HepG2 (cell line): ENCODE results near the gene FAM53C. TPM values are rescaled to one million over a fixed set of nuclear protein-coding genes. Genes with fewer than 3 reads are reported as not detected.

Experiments
- CREB1 ChIP-seq, 2 experiments: fragments of 450-650 bp in 1 of 2; IDR thresholded peaks; 2 replicates each; pipeline ENCODE4 v1.6.1; 2016 to 2017; ENCODE audit warnings: control low read depth in 1 of 2, mild to moderate bottlenecking in 1 of 2, missing compliant biosample characterization in 1 of 2, missing genetic modification characterization in 1 of 2
- FUBP1 ChIP-seq: sonication (generic); formaldehyde crosslinking; IDR thresholded peaks from 2 replicates; pipeline ENCODE4 v1.5.1; 2020; ENCODE audit warnings: missing genetic modification reagents, mild to moderate bottlenecking, borderline replicate concordance
- MYPOP ChIP-seq: sonication (generic); formaldehyde crosslinking; IDR thresholded peaks from 2 replicates; pipeline ENCODE4 v1.8.1; 2023; ENCODE audit warnings: mild to moderate bottlenecking, moderate library complexity, missing genetic modification reagents
- PHF20 ChIP-seq: sonication (generic); formaldehyde crosslinking; IDR thresholded peaks from 2 replicates; pipeline ENCODE4 v1.5.0; 2020; ENCODE audit warnings: mild to moderate bottlenecking, missing genetic modification reagents
- POLR2A ChIP-seq, 2 experiments: IDR thresholded peaks; 2 replicates each; pipeline ENCODE4 v1.6.1; 2011; ENCODE audit warnings: low read depth in 2 of 2, low read length in 2 of 2, mild to moderate bottlenecking in 1 of 2, moderate library complexity in 1 of 2; ENCODE audit not compliant: insufficient read depth in 1 of 2
- YEATS2 ChIP-seq: sonication (generic); formaldehyde crosslinking; IDR thresholded peaks from 2 replicates; pipeline ENCODE4 v1.4.0; 2020; ENCODE audit warnings: missing genetic modification reagents, borderline replicate concordance
- ZNF18 ChIP-seq: sonication (generic); formaldehyde crosslinking; IDR thresholded peaks from 2 replicates; pipeline ENCODE4 v1.8.0; 2022; ENCODE audit warnings: mild to moderate bottlenecking, missing genetic modification reagents; ENCODE audit not compliant: insufficient replicate concordance
- ZNF232 ChIP-seq: sonication (generic); formaldehyde crosslinking; IDR thresholded peaks from 2 replicates; pipeline ENCODE4 v1.4.0; 2020; ENCODE audit warnings: missing genetic modification reagents, borderline replicate concordance
- ZNF343 ChIP-seq: sonication (generic); formaldehyde crosslinking; IDR thresholded peaks from 2 replicates; pipeline ENCODE4 v1.4.0; 2020; ENCODE audit warnings: mild to moderate bottlenecking, missing genetic modification reagents
- polyA plus RNA-seq, 8 experiments: library from polyadenylated mRNA; depleted of rRNA in 3 of 8; stranded (reverse) in 7 of 8; unstranded in 1 of 8; fragments of >200 nt; fragmentation: Illumina TruSeq in 4 of 8; extraction: Trizol in 4 of 8; gene quantifications; 2 replicates each; pipeline versions ENCODE4 v1.2.1 to v1.2.3, GENCODE V29; 2011 to 2016; ENCODE audit warnings: low read depth in 4 of 8, missing spikeins in 1 of 8, mixed read lengths in 1 of 8; ENCODE audit not compliant: insufficient read depth in 1 of 8
- total RNA-seq, 5 experiments: library from RNA; depleted of rRNA; stranded (reverse); fragments of >200 nt; fragmentation: Illumina TruSeq; extraction: Trizol; gene quantifications; 2 replicates each; pipeline ENCODE4 v1.2.3, GENCODE V29; 2016; ENCODE audit warnings: low read depth in 1 of 5
- TF ChIP-seq, protein P1 (sequence below): sonication (generic); formaldehyde crosslinking; IDR thresholded peaks from 2 replicates; pipeline ENCODE4 v1.5.0; 2020; ENCODE audit warnings: missing genetic modification reagents
- TF ChIP-seq, protein P2 (sequence below): sonication (generic); formaldehyde crosslinking; IDR thresholded peaks from 2 replicates; pipeline ENCODE4 v1.4.0; 2020; ENCODE audit warnings: missing genetic modification reagents, borderline replicate concordance
- TF ChIP-seq, protein P3 (sequence below): sonication (generic); formaldehyde crosslinking; conservative IDR thresholded peaks from 2 replicates; pipeline ENCODE4 v1.8.0; 2022; ENCODE audit warnings: missing genetic modification reagents
- TF ChIP-seq, protein P4 (sequence below): sonication (generic); formaldehyde crosslinking; IDR thresholded peaks from 2 replicates; pipeline ENCODE4 v1.5.0; 2020; ENCODE audit warnings: mild to moderate bottlenecking, missing genetic modification reagents

Gene FAM53C
- total and polyA plus RNA-seq, 2 of the 13 experiments (the other 11 are each of a cell fraction or from before 2014, with no cell fraction given) = 26.9 to 30.1 TPM

DNA sequence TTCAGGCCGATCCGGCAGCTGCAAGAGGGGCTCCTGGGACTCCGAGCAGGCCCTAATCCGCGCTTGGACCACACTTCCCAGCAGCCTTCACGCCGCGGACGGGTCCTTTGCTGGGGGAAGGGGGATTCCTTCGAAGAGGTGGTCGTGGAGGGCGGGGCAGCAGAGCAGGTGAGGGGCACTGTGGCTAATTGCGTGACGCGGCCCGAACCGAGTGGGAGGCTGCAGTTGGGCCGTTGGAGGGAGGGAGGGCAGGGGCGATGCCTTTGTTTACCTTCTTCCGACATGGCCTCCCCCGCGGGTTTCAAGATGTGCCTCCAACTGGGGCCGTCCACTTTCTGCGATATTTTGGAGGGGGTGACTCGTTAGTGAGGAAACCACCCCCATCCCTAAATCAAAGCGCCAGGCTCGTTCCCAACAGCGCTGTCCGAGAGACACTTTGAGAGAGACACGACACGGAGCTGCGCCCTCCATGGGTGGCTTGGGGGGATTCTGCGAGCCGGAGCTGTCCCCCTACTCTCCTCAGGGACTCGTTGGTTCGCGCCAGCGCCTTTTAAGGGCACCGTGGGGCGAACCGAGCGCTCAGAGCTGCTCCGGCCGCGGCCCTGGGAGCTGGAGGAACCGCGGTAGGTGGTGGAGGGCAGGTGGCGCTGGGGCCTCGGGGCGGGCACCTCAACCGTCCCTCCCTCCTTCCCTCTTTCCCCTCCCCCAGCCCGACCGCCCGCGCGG, at the start of gene FAM53C (continued):
- TF ChIP-seq ZNF232 (CRISPR knock-in tag) = peak; percentile 91; the same call in 1 of the 2 replicates
- 0 out of 2 replicates have a peak, but pooled peaks have one; percentile 77 for TF ChIP-seq MYPOP (CRISPR knock-in tag)
- TF ChIP-seq, protein P1, sequence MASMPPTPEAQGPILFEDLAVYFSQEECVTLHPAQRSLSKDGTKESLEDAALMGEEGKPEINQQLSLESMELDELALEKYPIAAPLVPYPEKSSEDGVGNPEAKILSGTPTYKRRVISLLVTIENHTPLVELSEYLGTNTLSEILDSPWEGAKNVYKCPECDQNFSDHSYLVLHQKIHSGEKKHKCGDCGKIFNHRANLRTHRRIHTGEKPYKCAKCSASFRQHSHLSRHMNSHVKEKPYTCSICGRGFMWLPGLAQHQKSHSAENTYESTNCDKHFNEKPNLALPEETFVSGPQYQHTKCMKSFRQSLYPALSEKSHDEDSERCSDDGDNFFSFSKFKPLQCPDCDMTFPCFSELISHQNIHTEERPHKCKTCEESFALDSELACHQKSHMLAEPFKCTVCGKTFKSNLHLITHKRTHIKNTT = no peak
- TF ChIP-seq FUBP1 (CRISPR knock-in tag) = no peak
- TF ChIP-seq ZNF343 = peak; percentile 25; the same call in 1 of the 2 replicates
- TF ChIP-seq, protein P2, sequence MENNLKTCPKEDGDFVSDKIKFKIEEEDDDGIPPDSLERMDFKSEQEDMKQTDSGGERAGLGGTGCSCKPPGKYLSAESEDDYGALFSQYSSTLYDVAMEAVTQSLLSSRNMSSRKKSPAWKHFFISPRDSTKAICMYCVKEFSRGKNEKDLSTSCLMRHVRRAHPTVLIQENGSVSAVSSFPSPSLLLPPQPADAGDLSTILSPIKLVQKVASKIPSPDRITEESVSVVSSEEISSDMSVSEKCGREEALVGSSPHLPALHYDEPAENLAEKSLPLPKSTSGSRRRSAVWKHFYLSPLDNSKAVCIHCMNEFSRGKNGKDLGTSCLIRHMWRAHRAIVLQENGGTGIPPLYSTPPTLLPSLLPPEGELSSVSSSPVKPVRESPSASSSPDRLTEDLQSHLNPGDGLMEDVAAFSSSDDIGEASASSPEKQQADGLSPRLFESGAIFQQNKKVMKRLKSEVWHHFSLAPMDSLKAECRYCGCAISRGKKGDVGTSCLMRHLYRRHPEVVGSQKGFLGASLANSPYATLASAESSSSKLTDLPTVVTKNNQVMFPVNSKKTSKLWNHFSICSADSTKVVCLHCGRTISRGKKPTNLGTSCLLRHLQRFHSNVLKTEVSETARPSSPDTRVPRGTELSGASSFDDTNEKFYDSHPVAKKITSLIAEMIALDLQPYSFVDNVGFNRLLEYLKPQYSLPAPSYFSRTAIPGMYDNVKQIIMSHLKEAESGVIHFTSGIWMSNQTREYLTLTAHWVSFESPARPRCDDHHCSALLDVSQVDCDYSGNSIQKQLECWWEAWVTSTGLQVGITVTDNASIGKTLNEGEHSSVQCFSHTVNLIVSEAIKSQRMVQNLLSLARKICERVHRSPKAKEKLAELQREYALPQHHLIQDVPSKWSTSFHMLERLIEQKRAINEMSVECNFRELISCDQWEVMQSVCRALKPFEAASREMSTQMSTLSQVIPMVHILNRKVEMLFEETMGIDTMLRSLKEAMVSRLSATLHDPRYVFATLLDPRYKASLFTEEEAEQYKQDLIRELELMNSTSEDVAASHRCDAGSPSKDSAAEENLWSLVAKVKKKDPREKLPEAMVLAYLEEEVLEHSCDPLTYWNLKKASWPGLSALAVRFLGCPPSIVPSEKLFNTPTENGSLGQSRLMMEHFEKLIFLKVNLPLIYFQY (CRISPR knock-in tag) = peak; percentile 57
- no peak for TF ChIP-seq ZNF18 (CRISPR knock-in tag)
- TF ChIP-seq YEATS2 (CRISPR knock-in tag) = peak; percentile 47; the same call in 1 of the 2 replicates
- TF ChIP-seq PHF20 (CRISPR knock-in tag) = peak; percentile 62
- TF ChIP-seq, protein P3, sequence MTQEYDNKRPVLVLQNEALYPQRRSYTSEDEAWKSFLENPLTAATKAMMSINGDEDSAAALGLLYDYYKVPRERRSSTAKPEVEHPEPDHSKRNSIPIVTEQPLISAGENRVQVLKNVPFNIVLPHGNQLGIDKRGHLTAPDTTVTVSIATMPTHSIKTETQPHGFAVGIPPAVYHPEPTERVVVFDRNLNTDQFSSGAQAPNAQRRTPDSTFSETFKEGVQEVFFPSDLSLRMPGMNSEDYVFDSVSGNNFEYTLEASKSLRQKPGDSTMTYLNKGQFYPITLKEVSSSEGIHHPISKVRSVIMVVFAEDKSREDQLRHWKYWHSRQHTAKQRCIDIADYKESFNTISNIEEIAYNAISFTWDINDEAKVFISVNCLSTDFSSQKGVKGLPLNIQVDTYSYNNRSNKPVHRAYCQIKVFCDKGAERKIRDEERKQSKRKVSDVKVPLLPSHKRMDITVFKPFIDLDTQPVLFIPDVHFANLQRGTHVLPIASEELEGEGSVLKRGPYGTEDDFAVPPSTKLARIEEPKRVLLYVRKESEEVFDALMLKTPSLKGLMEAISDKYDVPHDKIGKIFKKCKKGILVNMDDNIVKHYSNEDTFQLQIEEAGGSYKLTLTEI (CRISPR knock-in tag) = no peak
- TF ChIP-seq POLR2A (IDR thresholded peaks at IDR 0.05; ENCODE audit: insufficient read depth in 1 of 2, low read depth in 2 of 2, low read length in 2 of 2) = peak; percentile 100
- TF ChIP-seq, protein P4, sequence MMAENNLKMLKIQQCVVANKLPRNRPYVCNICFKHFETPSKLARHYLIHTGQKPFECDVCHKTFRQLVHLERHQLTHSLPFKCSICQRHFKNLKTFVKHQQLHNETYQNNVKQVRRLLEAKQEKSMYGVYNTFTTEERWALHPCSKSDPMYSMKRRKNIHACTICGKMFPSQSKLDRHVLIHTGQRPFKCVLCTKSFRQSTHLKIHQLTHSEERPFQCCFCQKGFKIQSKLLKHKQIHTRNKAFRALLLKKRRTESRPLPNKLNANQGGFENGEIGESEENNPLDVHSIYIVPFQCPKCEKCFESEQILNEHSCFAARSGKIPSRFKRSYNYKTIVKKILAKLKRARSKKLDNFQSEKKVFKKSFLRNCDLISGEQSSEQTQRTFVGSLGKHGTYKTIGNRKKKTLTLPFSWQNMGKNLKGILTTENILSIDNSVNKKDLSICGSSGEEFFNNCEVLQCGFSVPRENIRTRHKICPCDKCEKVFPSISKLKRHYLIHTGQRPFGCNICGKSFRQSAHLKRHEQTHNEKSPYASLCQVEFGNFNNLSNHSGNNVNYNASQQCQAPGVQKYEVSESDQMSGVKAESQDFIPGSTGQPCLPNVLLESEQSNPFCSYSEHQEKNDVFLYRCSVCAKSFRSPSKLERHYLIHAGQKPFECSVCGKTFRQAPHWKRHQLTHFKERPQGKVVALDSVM (CRISPR knock-in tag) = no peak; the same call in 1 of the 2 replicates
- TF ChIP-seq CREB1 (IDR thresholded peaks at IDR 0.05) = no peak
- peak; percentile 90 for TF ChIP-seq CREB1 (CRISPR knock-in tag; IDR thresholded peaks at IDR 0.05)
